Activated naive CD8-positive, alpha-beta T cell treated with anti-CD3 and anti-CD28 coated beads, Interleukin-2, amount 10 ng/mL, durations not matched to agents 7 days and 5 days (primary cell): ENCODE results near the gene SINHCAF. TPM values are rescaled to one million over a fixed set of nuclear protein-coding genes. Genes with fewer than 3 reads are reported as not detected.

Experiments used
- ATAC-seq: fragments of 150-1000 bp; cut with Tn5 transposase; one replicate; pipeline ENCODE4 v1.10.0; 2021; ENCODE audit warnings: low read depth, moderate library complexity
- POLR2A ChIA-PET: fragments of 350-600 bp; sonication (Branson Sonifier 250); formaldehyde crosslinking; loops from one replicate; lab custom pipeline; 2021; ENCODE audit warnings: antibody characterized with exemption; lab: Charles Lee
- DNase-seq: peaks from one replicate; pipeline ENCODE4 v3.0.0; 2021
- H3K27ac Mint-ChIP-seq: one replicate; pipeline ENCODE4 v1.8.0; 2022; ENCODE audit warnings: mild to moderate bottlenecking, mixed read lengths
- H3K27me3 Mint-ChIP-seq: one replicate; pipeline ENCODE4 v1.8.0; 2022; ENCODE audit warnings: mild to moderate bottlenecking, moderate library complexity, mixed read lengths
- H3K36me3 Mint-ChIP-seq: one replicate; pipeline ENCODE4 v1.8.0; 2021; ENCODE audit warnings: mild to moderate bottlenecking, mixed read lengths
- H3K4me1 Mint-ChIP-seq: one replicate; pipeline ENCODE4 v1.8.0; 2021; ENCODE audit warnings: mixed read lengths
- H3K4me3 Mint-ChIP-seq: one replicate; pipeline ENCODE4 v1.8.0; 2022; ENCODE audit warnings: mild to moderate bottlenecking, moderate library complexity, mixed read lengths
- H3K9me3 Mint-ChIP-seq: one replicate; pipeline ENCODE4 v1.8.0; 2021; ENCODE audit warnings: mixed read lengths
- total RNA-seq, 2 experiments: library from RNA; stranded (reverse); gene quantifications; one replicate each; pipeline ENCODE4 v1.2.3, GENCODE V29; 2021

Gene SINHCAF
- total RNA-seq, 2 experiments from 2014 or later: 74.7 to 86.3 TPM

DNA sequence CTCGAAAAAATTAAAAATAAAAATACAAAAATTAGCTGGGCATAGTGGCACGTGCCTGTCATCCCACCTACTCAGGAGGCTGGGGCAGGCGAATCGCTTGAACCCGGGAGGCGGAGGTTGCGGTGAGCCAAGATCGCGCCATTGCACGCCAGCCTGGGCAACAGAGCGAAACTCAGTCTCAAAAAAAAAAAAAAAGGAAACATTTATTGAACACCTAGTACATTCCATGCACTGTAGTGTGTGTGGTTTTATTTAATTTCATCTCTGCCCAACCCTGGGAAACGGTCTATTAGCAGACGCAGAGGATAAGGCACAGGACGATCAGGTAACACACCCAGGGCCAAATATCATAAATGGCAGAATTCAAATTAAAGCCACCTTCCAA, 35.8 kb upstream of the SINHCAF start:
- POLR2A ChIA-PET: interaction anchor here (1.1 to 1.9 kb wide), 2 partner anchors 10 to 35 kb away, joined by 3 to 19 read pairs; partner anchors contain the start of gene SINHCAF
- H3K9me3 Mint-ChIP-seq: no peaks in the 10 kb centered on the region
- peak overlapping the region; percentile 81 for H3K4me3 Mint-ChIP-seq
- DNase-seq (no peak), ATAC-seq (no peak)
- H3K4me1 Mint-ChIP-seq: peaks cover 21% of the 10 kb centered on the region
- H3K27ac Mint-ChIP-seq: peak overlapping the region; percentile 97
- no peaks in the 10 kb centered on the region for H3K36me3 Mint-ChIP-seq
- peaks cover 2% of the 10 kb centered on the region for H3K27me3 Mint-ChIP-seq

DNA sequence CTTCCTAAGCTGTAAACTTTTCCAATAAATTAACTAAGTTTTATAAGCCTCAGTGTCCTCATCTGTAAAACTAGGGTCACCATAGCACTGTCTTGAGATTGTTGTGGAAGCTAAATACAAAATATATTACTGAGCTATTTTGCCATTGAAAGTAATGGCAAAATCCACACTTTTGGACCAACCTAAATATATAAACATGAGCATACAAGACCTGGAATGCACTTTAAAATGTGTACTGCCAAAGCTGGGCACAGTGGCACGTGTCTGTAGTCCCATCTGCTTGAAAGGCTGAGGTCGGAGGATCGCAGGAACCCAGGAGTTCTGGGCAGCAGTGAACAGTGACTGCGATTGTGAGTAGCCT, 29.8 kb upstream of the SINHCAF start:
- Mint-ChIP-seq H3K27me3 (peaks cover 3% of the 10 kb centered on the region), H3K36me3 (no peaks in the 10 kb centered on the region), H3K27ac (no peak overlapping the region), H3K4me1 (no peaks in the 10 kb centered on the region), H3K4me3 (no peak overlapping the region), H3K9me3 (no peaks in the 10 kb centered on the region)
- no peak for ATAC-seq
- no peak for DNase-seq
- POLR2A ChIA-PET: no interaction called here

DNA sequence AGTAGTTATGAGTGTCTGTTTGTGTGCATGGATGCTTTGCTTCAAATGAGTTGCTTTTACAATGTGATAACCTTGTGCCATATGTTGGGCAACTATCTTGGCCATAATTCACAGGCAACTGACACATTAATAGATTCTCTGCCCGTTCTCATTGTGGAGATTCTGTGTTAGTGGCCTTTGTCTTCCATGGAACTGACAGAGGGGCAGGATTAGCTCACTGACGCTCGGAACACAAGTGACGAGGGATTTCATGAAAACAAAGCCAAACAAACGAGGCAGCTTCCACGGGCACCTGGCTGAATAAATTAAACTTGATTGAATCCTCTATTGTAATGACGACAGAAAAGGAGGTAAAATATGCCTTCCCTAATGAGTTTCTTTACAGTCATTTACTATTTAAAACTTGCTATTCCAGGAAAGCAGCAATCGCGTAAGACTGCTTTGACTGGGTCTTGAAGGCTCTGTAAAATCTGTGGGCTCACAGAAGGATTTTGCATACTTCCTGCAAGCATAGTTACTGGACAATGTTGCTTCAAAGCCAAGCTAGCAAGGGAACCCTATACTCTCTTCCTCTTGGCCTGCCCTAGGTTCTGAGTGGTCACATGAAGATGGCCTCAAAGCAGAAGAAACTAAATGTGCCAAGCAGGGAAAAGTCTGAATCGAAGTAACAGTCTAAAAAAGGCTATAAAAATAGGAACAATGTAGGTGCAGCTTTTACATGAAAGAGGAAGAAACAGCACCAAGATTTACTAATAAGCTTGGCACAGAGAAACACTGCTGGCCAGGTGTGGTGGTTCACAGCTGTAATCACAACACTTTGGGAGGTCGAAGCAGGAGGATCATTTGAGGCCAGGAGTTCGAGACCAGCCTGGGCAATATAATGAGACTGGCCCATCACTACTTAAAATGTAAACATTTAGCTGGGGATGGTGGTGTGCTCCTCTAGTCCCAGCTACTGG, 28.1 kb upstream of the SINHCAF start:
- ATAC-seq: no peak
- Mint-ChIP-seq H3K9me3 (no peaks in the 10 kb centered on the region), H3K27ac (no peak overlapping the region), H3K27me3 (peaks cover 9% of the 10 kb centered on the region), H3K4me1 (no peaks in the 10 kb centered on the region), H3K36me3 (no peaks in the 10 kb centered on the region), H3K4me3 (no peak overlapping the region)
- POLR2A ChIA-PET: no interaction called here
- DNase-seq: no peak

DNA sequence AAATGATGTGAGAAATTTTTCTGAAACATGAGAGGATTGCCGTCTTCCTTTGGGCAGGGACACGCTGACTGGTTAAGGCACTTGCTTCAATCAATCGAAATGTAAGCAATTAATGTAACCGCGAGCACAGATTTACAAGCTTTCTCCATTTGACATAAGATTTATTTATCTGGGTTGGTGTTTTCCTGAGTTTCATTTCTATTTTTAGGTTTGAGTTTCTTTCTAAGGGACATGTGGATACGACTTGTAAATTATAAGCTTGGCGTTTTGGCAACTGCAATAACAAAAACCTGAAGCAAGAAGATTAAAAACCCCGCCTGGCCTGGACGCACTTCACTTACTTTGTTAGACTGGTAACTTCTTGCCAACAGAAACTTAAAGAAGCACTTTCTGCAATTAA, 20.3 kb upstream of the SINHCAF start:
- no peaks in the 10 kb centered on the region for H3K36me3 Mint-ChIP-seq
- no peaks in the 10 kb centered on the region for H3K9me3 Mint-ChIP-seq
- H3K27ac Mint-ChIP-seq: no peak overlapping the region
- no peak for DNase-seq
- ATAC-seq: no peak
- peaks cover 16% of the 10 kb centered on the region for H3K27me3 Mint-ChIP-seq
- H3K4me3 Mint-ChIP-seq: no peak overlapping the region
- H3K4me1 Mint-ChIP-seq: no peaks in the 10 kb centered on the region
- POLR2A ChIA-PET: interaction anchor here (0.7 kb wide), 1 partner anchor 212 kb away, joined by 3 read pairs; no protein-coding TSS in a partner anchor

DNA sequence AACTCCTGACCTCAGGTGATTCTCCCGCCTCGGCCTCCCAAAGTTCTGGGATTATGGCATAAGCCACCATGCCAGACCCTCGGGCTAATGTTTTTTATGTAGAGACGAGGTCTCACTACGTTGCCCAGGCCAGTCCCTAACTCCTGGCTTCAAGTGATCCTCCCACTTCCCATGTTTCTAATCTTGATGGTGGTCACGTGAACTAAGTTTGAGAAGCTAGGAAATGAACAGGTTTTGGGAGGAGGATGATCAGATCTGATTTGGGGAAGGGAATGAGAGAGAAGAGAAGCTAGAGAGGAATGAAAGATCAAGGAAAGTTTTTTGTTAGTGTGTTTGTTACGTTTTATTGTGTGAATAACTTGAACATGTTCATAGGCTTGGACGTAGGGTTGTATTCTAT, 17.2 kb upstream of the SINHCAF start:
- Mint-ChIP-seq H3K27ac (no peak overlapping the region), H3K4me3 (no peak overlapping the region), H3K9me3 (no peaks in the 10 kb centered on the region), H3K27me3 (peaks cover 10% of the 10 kb centered on the region), H3K4me1 (no peaks in the 10 kb centered on the region), H3K36me3 (no peaks in the 10 kb centered on the region)
- no peak for DNase-seq
- POLR2A ChIA-PET: no interaction called here
- no peak for ATAC-seq

DNA sequence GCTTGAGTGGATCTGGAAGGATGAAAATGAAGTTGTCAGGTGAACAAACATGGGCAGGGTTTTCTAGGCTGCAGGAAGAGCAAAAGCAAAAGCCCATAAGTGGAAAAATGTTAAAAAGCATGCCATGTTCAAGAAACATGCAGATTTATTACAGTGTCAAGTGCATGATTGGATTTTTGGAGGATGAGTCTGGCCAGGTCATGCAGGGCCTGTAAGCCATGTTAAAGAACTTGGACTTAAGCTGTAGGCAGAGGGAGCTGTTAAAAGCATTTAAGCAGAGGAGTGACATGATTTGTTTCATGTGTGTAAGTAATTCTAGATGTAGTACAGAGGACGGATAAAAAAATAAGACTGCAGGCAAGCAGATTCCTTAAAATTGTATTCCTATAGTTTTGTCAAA, 16.3 kb upstream of the SINHCAF start:
- POLR2A ChIA-PET: interaction anchor here (0.7 kb wide), 1 partner anchor 624 kb away, joined by 4 read pairs; no protein-coding TSS in a partner anchor
- no peaks in the 10 kb centered on the region for H3K4me1 Mint-ChIP-seq
- H3K27me3 Mint-ChIP-seq: peaks cover 13% of the 10 kb centered on the region
- DNase-seq (no peak), ATAC-seq (no peak)
- H3K9me3 Mint-ChIP-seq: no peaks in the 10 kb centered on the region
- no peaks in the 10 kb centered on the region for H3K36me3 Mint-ChIP-seq
- no peak overlapping the region for H3K4me3 Mint-ChIP-seq
- no peak overlapping the region for H3K27ac Mint-ChIP-seq

DNA sequence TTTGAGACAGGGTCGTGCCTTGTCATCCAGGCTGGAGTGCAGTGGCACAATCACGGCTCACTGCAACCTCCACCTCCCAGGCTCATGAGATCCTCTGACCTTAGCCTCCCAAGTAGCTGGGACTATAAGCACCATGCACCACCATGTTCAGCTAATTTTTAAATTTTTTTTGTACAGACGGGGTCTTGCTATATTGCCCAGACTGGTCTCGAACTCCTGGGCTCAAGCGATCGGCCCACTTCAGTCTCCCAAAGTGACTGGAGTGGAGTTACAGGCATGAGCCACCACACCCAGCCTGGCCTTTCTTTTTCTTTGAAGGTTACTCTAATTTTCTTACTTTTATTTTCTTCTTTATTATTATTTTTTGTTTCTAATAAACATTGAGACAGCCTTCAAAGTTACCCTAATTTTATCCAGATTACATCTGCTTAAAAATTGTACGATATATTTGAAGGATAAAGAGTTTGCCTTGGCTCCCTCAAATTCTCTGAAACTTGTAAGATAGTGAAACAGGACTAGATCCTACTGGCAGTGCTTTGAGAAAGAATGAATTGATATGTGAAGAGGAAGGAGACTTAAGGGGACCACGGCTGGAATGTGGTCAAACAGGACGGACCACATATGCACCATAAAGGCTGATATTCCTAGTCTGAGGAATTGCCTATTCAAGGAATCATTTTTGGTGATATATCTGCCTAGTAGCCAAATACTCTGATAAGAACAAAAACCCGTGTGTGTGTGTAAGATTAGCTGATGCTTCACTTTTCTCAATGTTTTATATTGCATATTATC, 14.1 kb upstream of the SINHCAF start:
- Mint-ChIP-seq H3K9me3 (no peaks in the 10 kb centered on the region), H3K36me3 (no peaks in the 10 kb centered on the region), H3K4me3 (no peak overlapping the region), H3K4me1 (no peaks in the 10 kb centered on the region), H3K27me3 (peaks cover 10% of the 10 kb centered on the region), H3K27ac (no peak overlapping the region)
- ATAC-seq (no peak), DNase-seq (no peak)
- POLR2A ChIA-PET: no interaction called here

DNA sequence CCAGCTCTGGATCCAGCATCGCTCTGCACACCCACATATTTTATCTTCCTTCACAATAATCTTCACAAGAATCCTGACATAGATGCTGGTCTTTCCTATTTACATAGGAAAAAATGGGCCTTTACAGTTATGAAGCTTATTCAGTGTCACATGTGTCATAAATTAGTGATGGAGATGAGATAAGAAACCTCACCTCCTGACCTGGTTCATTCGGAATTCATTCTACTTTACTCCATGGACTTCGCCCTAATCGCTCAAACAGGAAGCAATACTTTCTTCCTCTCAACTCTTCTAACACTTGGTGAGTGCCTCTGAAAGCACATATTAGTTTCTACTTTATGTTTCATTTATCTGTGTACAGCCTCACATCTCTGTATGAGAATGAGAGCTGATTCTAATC, 12.0 kb upstream of the SINHCAF start:
- DNase-seq (no peak), ATAC-seq (no peak)
- Mint-ChIP-seq H3K27ac (no peak overlapping the region), H3K27me3 (peaks cover 7% of the 10 kb centered on the region), H3K4me1 (peaks cover 2% of the 10 kb centered on the region), H3K9me3 (no peaks in the 10 kb centered on the region), H3K36me3 (no peaks in the 10 kb centered on the region), H3K4me3 (no peak overlapping the region)
- POLR2A ChIA-PET: no interaction called here

DNA sequence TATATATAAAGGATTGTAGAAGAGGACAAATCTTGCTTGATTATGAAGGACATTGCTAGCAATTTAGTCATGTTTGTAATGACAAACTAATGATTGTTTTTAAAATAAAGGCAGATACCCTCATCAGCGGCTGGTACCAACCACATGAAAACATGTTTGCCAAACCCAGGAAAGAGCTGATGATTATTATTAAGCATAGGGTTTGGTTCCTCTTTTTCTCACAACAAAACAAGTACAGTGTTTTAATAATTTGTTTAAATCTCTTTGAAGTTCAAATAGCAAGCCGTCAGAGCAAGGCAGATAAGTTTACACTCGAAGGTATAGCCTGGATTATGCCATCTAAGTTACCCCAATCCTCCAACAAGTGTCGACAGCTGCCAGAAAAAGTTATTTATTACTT, 5.3 kb upstream of the SINHCAF start:
- ATAC-seq (no peak), DNase-seq (no peak)
- peaks cover 10% of the 10 kb centered on the region for H3K27me3 Mint-ChIP-seq
- no peaks in the 10 kb centered on the region for H3K9me3 Mint-ChIP-seq
- peaks cover 5% of the 10 kb centered on the region for H3K4me1 Mint-ChIP-seq
- POLR2A ChIA-PET: no interaction called here
- no peak overlapping the region for H3K4me3 Mint-ChIP-seq
- H3K36me3 Mint-ChIP-seq: no peaks in the 10 kb centered on the region
- no peak overlapping the region for H3K27ac Mint-ChIP-seq

DNA sequence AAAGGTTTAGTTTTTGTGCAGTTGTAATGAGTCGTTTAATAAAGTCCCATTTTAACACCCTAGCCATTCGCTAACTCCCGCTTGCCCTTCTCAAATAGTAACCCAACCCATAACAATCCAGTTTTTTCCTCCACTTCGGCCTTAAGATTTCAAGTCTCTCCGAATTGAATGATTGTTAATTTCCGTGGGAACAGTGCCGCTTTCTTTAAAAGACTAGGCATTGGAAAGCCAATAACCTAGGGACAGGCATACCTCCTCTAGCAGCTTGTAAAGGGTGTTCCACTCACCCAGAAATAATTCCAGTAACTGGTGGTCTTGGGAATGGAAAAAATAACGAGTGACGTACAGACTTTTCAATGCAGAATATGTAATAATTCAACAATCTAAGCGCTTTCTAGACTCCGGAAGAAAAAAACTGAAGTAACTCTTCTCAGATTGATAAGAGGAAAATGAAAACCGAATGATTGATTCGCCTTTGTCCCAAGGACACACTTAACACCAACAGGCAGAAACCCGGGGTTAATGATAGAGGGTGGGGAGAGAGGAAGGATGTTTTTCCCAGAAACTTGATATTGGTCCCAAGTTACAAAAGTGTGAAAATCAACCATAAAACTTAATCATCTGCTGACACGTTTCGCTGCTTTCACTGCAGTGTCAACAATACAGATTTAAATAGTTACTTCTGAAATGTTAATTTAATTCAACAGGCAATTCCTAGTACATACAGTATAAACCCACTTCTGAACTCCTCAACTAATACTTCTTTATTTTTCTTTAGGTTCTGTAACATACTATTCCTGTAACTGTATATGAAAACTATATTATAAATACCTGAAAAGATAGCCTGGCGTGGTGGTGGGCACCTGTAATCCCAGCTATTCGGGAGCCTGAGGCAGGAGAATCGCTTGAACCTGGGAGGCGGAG, 1.0 kb upstream of the SINHCAF start:
- Mint-ChIP-seq H3K36me3 (peaks cover 2% of the 10 kb centered on the region), H3K4me3 (peak overlapping the region; percentile 87), H3K27ac (no peak overlapping the region), H3K4me1 (peaks cover 14% of the 10 kb centered on the region), H3K9me3 (no peaks in the 10 kb centered on the region), H3K27me3 (peaks cover 10% of the 10 kb centered on the region)
- ATAC-seq: no peak
- no peak for DNase-seq
- POLR2A ChIA-PET: interaction anchor here (0.5 to 1.2 kb wide), 9 partner anchors 10 to 1946 kb away, joined by 3 to 21 read pairs (median 3); partner anchors contain the start of genes ERGIC2 and YARS2

DNA sequence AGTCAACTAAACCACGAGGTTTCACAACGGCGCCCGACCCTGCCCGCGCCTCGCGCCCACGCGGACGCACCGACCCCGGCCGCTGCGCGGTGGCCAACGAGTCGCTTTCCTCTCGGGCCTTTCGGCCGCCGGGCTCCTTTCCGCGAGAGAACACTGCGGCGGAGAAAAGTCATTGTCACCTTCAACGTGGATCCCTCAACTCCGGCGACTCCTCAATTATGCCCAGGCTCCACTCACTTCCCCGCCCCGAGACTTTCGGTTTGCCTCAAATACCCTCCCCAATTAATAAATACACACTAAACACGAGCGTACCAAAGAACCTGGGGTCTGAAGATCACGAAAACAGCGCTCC, 450 bp downstream of the SINHCAF start:
- DNase-seq: no peak
- Mint-ChIP-seq H3K4me3 (peak overlapping the region; percentile 87), H3K4me1 (peaks cover 29% of the 10 kb centered on the region), H3K27me3 (peaks cover 4% of the 10 kb centered on the region), H3K27ac (peak overlapping the region; percentile 98), H3K36me3 (peaks cover 2% of the 10 kb centered on the region), H3K9me3 (no peaks in the 10 kb centered on the region)
- peak; percentile 0 for ATAC-seq
- POLR2A ChIA-PET: interaction anchor here (1.0 to 1.2 kb wide), 2 partner anchors 9 to 37 kb away, joined by 3 to 21 read pairs; no protein-coding TSS in a partner anchor

DNA sequence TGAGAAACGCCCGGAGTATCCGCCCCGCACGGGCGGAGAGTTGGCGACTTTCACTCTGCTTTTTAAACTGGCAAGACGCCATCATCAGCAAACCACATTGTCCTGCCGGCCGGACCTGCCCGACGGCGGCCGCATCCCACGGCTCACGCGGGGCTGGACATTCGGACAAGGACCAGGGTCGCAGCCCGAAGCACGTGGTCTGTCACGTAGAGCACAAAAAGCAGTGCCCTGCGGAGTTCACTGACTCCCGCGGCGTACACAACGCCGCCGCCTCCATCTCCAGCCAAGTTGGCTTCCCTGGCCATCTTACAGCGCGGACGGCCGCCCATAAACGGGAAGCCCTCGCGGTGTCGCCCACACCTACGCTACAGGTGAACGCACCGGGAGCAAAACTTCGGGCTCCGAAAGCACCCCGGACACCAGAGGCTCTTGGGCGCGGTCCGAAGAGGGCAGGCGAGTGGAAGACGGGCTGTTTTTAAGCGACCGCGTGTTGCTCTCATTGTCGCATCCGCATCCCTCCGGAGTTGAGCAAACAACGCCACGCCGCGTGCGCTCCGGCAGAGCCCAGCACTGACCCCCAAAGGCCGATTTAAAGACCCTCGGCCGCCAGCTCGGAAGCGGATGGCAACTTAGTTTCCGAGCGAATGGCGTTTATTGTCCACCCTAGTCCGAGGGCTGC, 966 bp downstream of the SINHCAF start:
- Mint-ChIP-seq H3K9me3 (no peaks in the 10 kb centered on the region), H3K36me3 (peaks cover 2% of the 10 kb centered on the region), H3K27me3 (peaks cover 2% of the 10 kb centered on the region), H3K4me1 (peaks cover 33% of the 10 kb centered on the region), H3K27ac (peak overlapping the region; percentile 98), H3K4me3 (peak overlapping the region; percentile 87)
- POLR2A ChIA-PET: interaction anchor here (1.0 to 2.3 kb wide), 2 partner anchors 38 kb away, joined by 3 to 12 read pairs; no protein-coding TSS in a partner anchor
- DNase-seq (peak; percentile 68), ATAC-seq (peak; percentile 7)
